ENCODE results near the gene ZNF148.

ZNF148 gene

GRCh38 chr3:125326957-125327356 is 48.2 kb downstream of the ZNF148 start:
- DNase-seq (ENCODE audit: low spot score): no peak

- no peak for DNase-seq (ENCODE audit: low spot score)
These were observed 49.4 kb downstream of the ZNF148 start for GRCh38 chr3:125325746-125326145.

- DNase-seq (ENCODE audit: low spot score): no peak
These were observed 50.8 kb downstream of the ZNF148 start for GRCh38 chr3:125324341-125324740.

GRCh38 chr3:125322917-125323316 is 52.2 kb downstream of the ZNF148 start:
- no peak for DNase-seq (ENCODE audit: low spot score)

GRCh38 chr3:125322166-125322565 is 53.0 kb downstream of the ZNF148 start:
- DNase-seq (ENCODE audit: low spot score): no peak

GRCh38 chr3:125319765-125320164 is 55.4 kb downstream of the ZNF148 start:
- DNase-seq (ENCODE audit: low spot score): no peak

- no peak for DNase-seq (ENCODE audit: low spot score)
These were observed 56.3 kb downstream of the ZNF148 start for GRCh38 chr3:125318871-125319270.

- DNase-seq (ENCODE audit: low spot score): no peak
These were observed 56.8 kb downstream of the ZNF148 start for GRCh38 chr3:125318167-125318865.

- no peak for DNase-seq (ENCODE audit: low spot score)
These were observed 57.4 kb downstream of the ZNF148 start for GRCh38 chr3:125317761-125318160.

- DNase-seq (ENCODE audit: low spot score): no peak
These were observed 58.2 kb downstream of the ZNF148 start for GRCh38 chr3:125316949-125317348.

DNA sequence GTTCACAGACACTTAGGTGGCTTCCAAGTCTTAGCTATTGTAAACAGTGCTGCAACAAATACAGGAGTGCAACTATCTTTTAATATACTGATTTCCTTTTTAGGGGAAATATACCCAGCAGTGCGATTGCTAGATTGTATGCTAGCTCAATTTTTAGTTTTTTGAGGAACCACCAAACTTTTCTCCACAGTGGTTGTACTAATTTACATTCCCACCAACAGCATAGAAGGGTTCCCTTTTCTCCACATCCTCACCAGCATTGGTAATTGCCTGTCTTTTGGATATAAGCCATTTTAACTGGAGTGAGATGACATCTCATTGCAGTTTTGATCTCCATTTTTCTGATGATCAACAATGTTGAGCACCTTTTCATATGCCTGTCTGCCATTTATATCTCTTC is 58.9 kb downstream of the ZNF148 start:
- DNase-seq (ENCODE audit: low spot score): no peak

DNA sequence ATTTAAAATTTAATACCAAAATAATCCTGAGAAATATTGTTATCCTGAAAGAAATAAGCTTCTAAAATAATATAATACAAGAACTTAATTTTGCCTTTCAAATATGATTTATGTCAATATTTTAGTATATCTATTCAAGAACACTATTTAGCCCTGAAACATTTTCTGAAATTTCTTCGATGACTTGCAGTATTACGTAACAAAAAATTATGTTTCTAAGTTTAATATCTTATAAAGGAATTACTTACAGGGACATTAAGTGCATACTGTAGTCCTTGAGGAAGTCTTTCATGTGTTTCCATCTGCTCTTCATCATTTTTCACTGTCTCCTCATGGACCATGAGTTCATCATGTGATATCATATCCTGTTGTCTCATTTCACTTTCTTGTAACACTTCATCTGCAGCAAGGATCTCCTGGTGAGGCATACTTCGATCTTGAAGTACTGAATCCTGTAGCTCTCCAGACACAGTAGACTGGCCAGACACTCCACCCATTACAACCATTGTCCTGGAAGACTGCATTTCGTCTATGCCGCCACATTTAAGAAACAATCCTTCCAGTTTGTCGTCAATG is 62.0 kb downstream of the ZNF148 start:
- DNase-seq (ENCODE audit: low spot score): no peak

GRCh38 chr3:125310623-125311081 is 64.5 kb downstream of the ZNF148 start:
- no peak for DNase-seq (ENCODE audit: low spot score)

DNA sequence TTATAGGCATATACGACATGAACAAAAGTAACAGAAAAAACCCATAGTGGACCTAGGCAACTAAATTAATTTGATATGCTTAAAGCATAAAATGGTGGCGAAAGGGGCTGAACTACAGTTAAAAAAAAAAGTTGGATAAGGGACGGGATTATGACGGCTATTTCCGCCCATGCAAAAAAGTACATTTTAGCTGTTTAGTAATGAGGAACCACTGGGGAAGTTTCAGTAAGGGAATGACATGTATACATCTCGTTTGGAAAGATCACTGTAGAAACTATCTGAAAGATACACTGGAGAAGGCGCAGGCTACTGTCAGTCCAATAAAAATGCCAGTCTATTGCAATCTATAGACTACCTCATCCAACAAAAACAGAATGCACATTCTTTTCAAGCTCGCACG is 65.6 kb downstream of the ZNF148 start:
- no peak for DNase-seq (ENCODE audit: low spot score)

GRCh38 chr3:125306620-125307019 is 68.5 kb downstream of the ZNF148 start:
- DNase-seq (ENCODE audit: low spot score): no peak

- DNase-seq (ENCODE audit: low spot score): no peak
These were observed 72.2 kb downstream of the ZNF148 start for GRCh38 chr3:125302932-125303331.

- DNase-seq (ENCODE audit: low spot score): no peak
These were observed 74.7 kb downstream of the ZNF148 start for GRCh38 chr3:125300416-125300815.

- DNase-seq (ENCODE audit: low spot score): no peak
These were observed 80.7 kb downstream of the ZNF148 start for GRCh38 chr3:125294411-125294810.

GRCh38 chr3:125292015-125292414 is 83.1 kb downstream of the ZNF148 start:
- no peak for DNase-seq (ENCODE audit: low spot score)

- no peak for DNase-seq (ENCODE audit: low spot score)
These were observed 85.6 kb downstream of the ZNF148 start for GRCh38 chr3:125289429-125289981.

DNA sequence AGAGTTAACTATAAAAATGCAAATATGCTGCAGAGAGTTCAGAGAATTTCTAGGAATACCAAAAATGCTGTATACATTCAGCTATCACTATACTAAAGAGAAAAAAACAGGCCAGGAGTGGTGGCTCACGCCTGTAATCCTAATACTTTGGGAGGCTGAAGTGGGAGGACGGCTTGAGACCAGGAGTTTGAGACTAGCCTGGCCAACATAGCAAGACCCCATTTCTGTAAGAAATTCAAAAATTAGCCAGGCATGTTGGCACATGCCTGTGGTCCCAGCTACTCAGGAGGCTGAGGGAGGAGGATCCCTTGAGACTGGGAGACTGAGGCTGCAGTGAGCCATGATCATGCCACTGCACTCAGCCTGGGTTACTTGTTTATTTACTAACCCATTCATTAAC is 87.9 kb downstream of the ZNF148 start:
- DNase-seq (ENCODE audit: low spot score): no peak

DNA sequence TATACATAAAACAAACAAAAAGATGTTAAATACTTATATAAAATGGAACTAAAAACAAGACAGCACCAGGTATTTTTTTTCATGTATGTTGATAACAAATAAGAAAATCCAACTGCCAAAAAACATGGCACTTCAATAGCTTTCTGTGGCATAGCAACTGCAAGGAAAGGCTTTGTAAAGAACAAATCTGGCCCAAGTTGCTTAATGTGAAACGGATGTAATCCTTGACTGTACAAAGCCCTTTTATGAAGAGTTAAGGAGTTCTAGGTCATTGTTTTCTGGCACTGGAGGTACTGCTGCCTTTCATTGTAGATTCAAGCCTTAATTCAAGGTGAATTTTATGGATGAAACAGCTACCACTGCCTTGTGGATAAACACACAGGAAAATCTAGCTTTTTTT is 93.7 kb downstream of the ZNF148 start:
- no peak for DNase-seq (ENCODE audit: low spot score)

DNA sequence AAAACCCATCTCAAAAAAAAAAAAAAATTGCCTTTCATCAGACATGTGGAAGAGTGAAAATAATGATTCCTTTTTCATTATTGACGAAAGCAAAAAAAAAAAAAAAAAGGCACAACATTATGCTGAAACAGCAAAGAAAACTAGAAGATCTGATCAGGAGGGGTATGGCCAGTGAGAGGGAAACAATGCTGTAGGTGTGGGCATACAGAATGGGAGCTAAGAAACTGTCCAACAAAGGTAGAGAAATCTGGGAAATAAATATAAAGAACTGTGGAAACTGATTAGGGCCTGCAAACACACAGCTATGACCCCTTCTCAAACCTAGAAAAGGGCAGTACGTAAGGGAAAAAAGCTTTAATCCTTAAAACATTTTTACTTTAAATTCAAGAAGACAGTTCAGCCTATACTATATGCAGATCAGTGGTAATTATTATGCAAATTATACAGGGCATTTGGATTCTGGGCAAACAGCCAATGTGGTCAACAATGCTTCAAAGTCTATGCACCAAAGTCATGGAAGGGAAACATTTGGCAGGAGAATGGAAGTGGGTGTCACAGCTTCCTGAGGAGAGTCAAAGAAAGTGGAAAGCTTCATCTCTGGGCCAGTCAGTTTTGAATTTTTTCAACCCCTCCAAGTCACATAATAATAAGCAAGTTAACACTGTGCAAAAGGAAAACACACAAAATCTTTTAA is 94.3 kb downstream of the ZNF148 start:
- DNase-seq (ENCODE audit: low spot score): no peak
